Ishikawa (cell line): ENCODE results near the gene RAI14.

Source experiments
- CEBPB ChIP-seq: IDR thresholded peaks from 2 replicates; pipeline ENCODE4 v1.6.1; 2012
- EGR1 ChIP-seq: IDR thresholded peaks from 2 replicates; pipeline ENCODE4 v1.6.1; 2012
- EP300 ChIP-seq: IDR thresholded peaks from 2 replicates; pipeline ENCODE4 v1.6.1; 2012; ENCODE audit warnings: borderline replicate concordance
- MAX ChIP-seq: IDR thresholded peaks from 2 replicates; pipeline ENCODE4 v1.6.1; 2012
- RAD21 ChIP-seq: IDR thresholded peaks from 2 replicates; pipeline ENCODE4 v1.6.1; 2012; ENCODE audit warnings: low read depth
- TAF1 ChIP-seq: IDR thresholded peaks from 2 replicates; pipeline ENCODE4 v1.6.1; 2012; ENCODE audit warnings: low read depth, mild to moderate bottlenecking
- TCF12 ChIP-seq: IDR thresholded peaks from 2 replicates; pipeline ENCODE4 v1.6.1; 2012; ENCODE audit warnings: low read depth
- TF ChIP-seq, protein P1 (sequence below): IDR thresholded peaks from 2 replicates; pipeline ENCODE4 v1.6.1; 2012
- TF ChIP-seq, protein P2 (sequence below): IDR thresholded peaks from 2 replicates; pipeline ENCODE4 v1.6.1; 2012; ENCODE audit warnings: low read depth, mild to moderate bottlenecking

- TF ChIP-seq EGR1 (no peak), MAX (no peak; the same call in 1 of the 2 replicates), EP300 (peak; percentile 97), TCF12 (peak; percentile 99), TAF1 (no peak), CEBPB (no peak), RAD21 (peak; percentile 20; the same call in 1 of the 2 replicates)
- TF ChIP-seq, protein P1, sequence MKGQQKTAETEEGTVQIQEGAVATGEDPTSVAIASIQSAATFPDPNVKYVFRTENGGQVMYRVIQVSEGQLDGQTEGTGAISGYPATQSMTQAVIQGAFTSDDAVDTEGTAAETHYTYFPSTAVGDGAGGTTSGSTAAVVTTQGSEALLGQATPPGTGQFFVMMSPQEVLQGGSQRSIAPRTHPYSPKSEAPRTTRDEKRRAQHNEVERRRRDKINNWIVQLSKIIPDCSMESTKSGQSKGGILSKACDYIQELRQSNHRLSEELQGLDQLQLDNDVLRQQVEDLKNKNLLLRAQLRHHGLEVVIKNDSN: no peak
- TF ChIP-seq, protein P2, sequence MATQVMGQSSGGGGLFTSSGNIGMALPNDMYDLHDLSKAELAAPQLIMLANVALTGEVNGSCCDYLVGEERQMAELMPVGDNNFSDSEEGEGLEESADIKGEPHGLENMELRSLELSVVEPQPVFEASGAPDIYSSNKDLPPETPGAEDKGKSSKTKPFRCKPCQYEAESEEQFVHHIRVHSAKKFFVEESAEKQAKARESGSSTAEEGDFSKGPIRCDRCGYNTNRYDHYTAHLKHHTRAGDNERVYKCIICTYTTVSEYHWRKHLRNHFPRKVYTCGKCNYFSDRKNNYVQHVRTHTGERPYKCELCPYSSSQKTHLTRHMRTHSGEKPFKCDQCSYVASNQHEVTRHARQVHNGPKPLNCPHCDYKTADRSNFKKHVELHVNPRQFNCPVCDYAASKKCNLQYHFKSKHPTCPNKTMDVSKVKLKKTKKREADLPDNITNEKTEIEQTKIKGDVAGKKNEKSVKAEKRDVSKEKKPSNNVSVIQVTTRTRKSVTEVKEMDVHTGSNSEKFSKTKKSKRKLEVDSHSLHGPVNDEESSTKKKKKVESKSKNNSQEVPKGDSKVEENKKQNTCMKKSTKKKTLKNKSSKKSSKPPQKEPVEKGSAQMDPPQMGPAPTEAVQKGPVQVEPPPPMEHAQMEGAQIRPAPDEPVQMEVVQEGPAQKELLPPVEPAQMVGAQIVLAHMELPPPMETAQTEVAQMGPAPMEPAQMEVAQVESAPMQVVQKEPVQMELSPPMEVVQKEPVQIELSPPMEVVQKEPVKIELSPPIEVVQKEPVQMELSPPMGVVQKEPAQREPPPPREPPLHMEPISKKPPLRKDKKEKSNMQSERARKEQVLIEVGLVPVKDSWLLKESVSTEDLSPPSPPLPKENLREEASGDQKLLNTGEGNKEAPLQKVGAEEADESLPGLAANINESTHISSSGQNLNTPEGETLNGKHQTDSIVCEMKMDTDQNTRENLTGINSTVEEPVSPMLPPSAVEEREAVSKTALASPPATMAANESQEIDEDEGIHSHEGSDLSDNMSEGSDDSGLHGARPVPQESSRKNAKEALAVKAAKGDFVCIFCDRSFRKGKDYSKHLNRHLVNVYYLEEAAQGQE: no peak
Observed at GRCh38 chr5:34682926-34683623, 26.9 kb downstream of the RAI14 start.
